Glutamatergic neuron (in vitro differentiated cells): Measurements from ENCODE around the gene NDUFS4. TPM values are rescaled to one million over a fixed set of nuclear protein-coding genes. Genes with fewer than 3 reads are reported as not detected.

Experiments used
- DNase-seq: peaks from one replicate; pipeline ENCODE4 v3.0.0; 2022
- H3K27ac Mint-ChIP-seq: one replicate; pipeline ENCODE4 v1.8.0; 2020; ENCODE audit warnings: mild to moderate bottlenecking, mixed read lengths, inconsistent platforms; ENCODE audit not compliant: unreplicated experiment
- H3K27me3 Mint-ChIP-seq: one replicate; pipeline ENCODE4 v1.8.0; 2020; ENCODE audit warnings: mild to moderate bottlenecking, moderate library complexity, mixed read lengths, inconsistent platforms; ENCODE audit not compliant: unreplicated experiment
- H3K36me3 Mint-ChIP-seq: one replicate; pipeline ENCODE4 v1.8.0; 2020; ENCODE audit warnings: mild to moderate bottlenecking, mixed read lengths, inconsistent platforms; ENCODE audit not compliant: unreplicated experiment
- H3K4me1 Mint-ChIP-seq: one replicate; pipeline ENCODE4 v1.8.0; 2020; ENCODE audit warnings: mild to moderate bottlenecking, low read depth, mixed read lengths, inconsistent platforms; ENCODE audit not compliant: unreplicated experiment
- H3K4me3 Mint-ChIP-seq: one replicate; pipeline ENCODE4 v1.8.0; 2020; ENCODE audit warnings: mild to moderate bottlenecking, mixed read lengths, inconsistent platforms; ENCODE audit not compliant: unreplicated experiment
- H3K9me3 Mint-ChIP-seq: one replicate; pipeline ENCODE4 v1.8.0; 2020; ENCODE audit warnings: mild to moderate bottlenecking, moderate library complexity, mixed read lengths, inconsistent platforms; ENCODE audit not compliant: unreplicated experiment
- CTCF ChIP-seq: fragments of 200-600 bp; sonication (generic); IDR thresholded peaks from one replicate; pipeline ENCODE4 v1.5.0; 2021; ENCODE audit not compliant: partially characterized antibody, unreplicated experiment
- total RNA-seq: library from RNA; stranded (reverse); fragmentation: NEBNext Ultra II Directional; extraction: Animal tissue kit (Norgen Biotek cat#: 25700); gene quantifications from one replicate; pipeline ENCODE4 v1.2.1, GENCODE V29; 2021; ENCODE audit not compliant: unreplicated experiment

Gene NDUFS4
- total RNA-seq, 1 donor from 2014 or later: 87.3 TPM

- DNase-seq: no peak
- H3K9me3 Mint-ChIP-seq: peaks cover 2% of the 10 kb centered on the region
Measured at GRCh38 chr5:53713978-53714666, 153.7 kb downstream of the NDUFS4 start.

GRCh38 chr5:53714667-53715010 is 154.2 kb downstream of the NDUFS4 start:
- Mint-ChIP-seq H3K4me3 (no peak overlapping the region), H3K4me1 (no peaks in the 10 kb centered on the region), H3K36me3 (peaks cover 15% of the 10 kb centered on the region), H3K27me3 (peaks cover 5% of the 10 kb centered on the region), H3K27ac (no peak overlapping the region), H3K9me3 (peaks cover 1% of the 10 kb centered on the region)
- DNase-seq: no peak
- no peak for TF ChIP-seq CTCF

More at GRCh38 chr5:53713978-53714666, 153.7 kb downstream of the NDUFS4 start:
- peaks cover 18% of the 10 kb centered on the region for H3K36me3 Mint-ChIP-seq
- TF ChIP-seq CTCF: no peak
- H3K27me3 Mint-ChIP-seq: peaks cover 5% of the 10 kb centered on the region
- H3K4me1 Mint-ChIP-seq: no peaks in the 10 kb centered on the region
- no peak overlapping the region for H3K4me3 Mint-ChIP-seq
- H3K27ac Mint-ChIP-seq: no peak overlapping the region

- Mint-ChIP-seq H3K4me3 (no peak overlapping the region), H3K27ac (no peak overlapping the region), H3K4me1 (no peaks in the 10 kb centered on the region), H3K36me3 (no peaks in the 10 kb centered on the region), H3K9me3 (no peaks in the 10 kb centered on the region), H3K27me3 (no peaks in the 10 kb centered on the region)
- no peak for DNase-seq
- TF ChIP-seq CTCF: no peak
Measured at GRCh38 chr5:53726121-53726520, 165.7 kb downstream of the NDUFS4 start.

- Mint-ChIP-seq H3K27ac (no peak overlapping the region), H3K4me1 (no peaks in the 10 kb centered on the region)
Measured at GRCh38 chr5:53730943-53731342, 170.5 kb downstream of the NDUFS4 start.

More at GRCh38 chr5:53730943-53731342, 170.5 kb downstream of the NDUFS4 start:
- Mint-ChIP-seq H3K9me3 (no peaks in the 10 kb centered on the region), H3K36me3 (no peaks in the 10 kb centered on the region), H3K4me3 (no peak overlapping the region), H3K27me3 (no peaks in the 10 kb centered on the region)
- no peak for DNase-seq
- TF ChIP-seq CTCF: no peak

Other genes starting within 250 kb of the NDUFS4 start
- 0.98 TPM for gene FST, start 80.0 kb upstream of the NDUFS4 start, total RNA-seq